Stimulated activated CD8-positive, alpha-beta memory T cell treated with anti-CD3 and anti-CD28 coated beads, Interleukin-4, amount 100 ng/mL, for 1 hour (primary cell): ENCODE measurements around the gene PLXNA2.

ENCODE experiments used
- DNase-seq, 2 donors: peaks; one replicate each; pipeline ENCODE4 v3.0.0-alpha.2; 2020; ENCODE audit warnings: low read depth in 2 of 2, low spot score in 1 of 2

Gene PLXNA2

DNA sequence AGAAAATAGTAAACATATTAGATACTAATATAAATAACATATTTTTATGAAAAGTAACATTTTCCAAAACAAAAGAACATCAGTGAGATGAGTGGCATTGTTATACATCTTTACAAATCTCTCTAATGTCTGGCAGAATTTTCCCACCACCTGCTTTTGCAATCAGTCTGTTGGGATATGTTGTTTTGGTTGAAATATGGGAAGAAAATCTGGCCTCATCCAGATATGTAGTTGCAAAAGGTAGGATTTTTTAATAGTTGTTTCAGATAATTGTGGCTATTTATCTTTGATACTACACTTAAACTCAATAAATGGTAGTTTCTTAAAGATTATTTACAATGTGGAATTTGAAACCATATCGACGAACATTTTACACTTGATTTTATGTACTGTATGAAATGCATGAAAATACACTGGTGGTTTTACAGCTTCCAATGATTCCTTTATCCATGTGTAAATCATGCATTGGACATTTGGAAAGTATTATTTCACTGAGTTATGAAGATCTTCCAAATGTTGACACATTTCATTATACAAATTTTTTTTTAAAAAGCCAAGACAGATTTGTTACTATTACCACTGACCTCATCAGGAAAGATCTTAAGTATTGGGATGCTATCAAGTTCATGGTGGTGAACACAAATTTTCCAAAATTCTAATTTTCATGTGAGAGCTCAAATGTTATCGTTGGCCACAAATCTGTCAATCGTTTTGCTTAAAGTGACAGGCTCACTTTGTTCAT lies 259.2 kb downstream of the PLXNA2 start:
- DNase-seq: no peak

GRCh38 chr1:207983044-207983635 lies 261.0 kb downstream of the PLXNA2 start:
- no peak for DNase-seq

- DNase-seq: no peak
Observed at GRCh38 chr1:207981976-207982375, 262.2 kb downstream of the PLXNA2 start.

- no peak for DNase-seq
Observed at GRCh38 chr1:207978441-207978840, 265.7 kb downstream of the PLXNA2 start.

GRCh38 chr1:207977876-207978275 lies 266.3 kb downstream of the PLXNA2 start:
- no peak for DNase-seq

DNA sequence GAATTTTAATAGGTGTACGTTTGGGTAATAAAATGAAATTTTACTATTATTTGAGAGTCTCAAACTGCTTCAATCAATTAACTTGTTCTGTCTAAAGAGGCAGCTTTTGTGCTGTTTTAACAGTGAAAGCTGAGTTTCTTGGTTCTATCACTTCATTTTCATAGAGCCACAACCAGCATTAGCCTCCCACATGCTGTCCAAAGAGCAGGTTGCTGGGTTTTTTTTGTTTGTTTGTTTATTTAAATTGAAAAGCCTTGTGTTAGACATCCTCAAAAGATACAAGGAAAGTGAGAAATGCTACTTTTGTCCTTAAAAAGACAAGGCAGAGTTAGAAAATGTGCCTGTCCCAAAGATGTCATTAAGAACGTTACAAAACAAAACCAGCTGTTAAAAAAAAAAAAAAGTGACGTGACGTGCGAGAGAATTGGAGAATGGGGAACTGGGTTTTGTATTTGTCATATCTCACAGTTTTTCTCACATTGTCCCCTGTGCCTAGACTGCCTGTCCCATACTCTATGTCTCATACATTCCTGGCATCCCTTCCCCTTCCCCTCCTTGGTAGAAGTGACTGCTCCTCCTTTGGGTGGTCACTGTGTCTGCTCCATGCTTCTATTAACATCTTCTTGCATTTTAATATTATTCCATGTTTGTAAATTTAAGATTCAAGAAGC lies 270.2 kb downstream of the PLXNA2 start:
- DNase-seq: no peak

DNA sequence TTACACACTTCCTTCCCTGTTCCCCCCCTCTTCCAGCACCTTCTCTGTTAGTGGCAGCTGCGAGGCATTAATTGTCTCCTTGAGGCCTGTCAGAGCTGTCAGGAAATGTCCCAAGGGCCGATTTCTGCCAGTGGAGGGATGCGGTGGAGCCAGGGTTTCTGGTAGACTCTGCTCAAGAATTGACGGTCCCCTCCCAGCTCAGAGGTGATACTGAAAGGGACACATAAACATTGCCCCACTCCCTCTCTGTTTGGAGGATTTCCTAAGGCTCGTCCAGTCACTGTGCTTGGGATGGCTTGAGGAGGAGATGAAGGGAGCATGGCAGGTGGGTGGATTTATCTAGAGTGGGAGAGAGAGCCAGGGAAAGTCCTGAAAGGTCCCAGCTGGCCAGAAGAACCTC lies 271.8 kb downstream of the PLXNA2 start:
- no peak for DNase-seq
